ENCODE measurements around the gene CSF2RB.
A peak's percentile ranks its signal among the peaks of the same experiment; 100 is the strongest.

CSF2RB gene

DNA sequence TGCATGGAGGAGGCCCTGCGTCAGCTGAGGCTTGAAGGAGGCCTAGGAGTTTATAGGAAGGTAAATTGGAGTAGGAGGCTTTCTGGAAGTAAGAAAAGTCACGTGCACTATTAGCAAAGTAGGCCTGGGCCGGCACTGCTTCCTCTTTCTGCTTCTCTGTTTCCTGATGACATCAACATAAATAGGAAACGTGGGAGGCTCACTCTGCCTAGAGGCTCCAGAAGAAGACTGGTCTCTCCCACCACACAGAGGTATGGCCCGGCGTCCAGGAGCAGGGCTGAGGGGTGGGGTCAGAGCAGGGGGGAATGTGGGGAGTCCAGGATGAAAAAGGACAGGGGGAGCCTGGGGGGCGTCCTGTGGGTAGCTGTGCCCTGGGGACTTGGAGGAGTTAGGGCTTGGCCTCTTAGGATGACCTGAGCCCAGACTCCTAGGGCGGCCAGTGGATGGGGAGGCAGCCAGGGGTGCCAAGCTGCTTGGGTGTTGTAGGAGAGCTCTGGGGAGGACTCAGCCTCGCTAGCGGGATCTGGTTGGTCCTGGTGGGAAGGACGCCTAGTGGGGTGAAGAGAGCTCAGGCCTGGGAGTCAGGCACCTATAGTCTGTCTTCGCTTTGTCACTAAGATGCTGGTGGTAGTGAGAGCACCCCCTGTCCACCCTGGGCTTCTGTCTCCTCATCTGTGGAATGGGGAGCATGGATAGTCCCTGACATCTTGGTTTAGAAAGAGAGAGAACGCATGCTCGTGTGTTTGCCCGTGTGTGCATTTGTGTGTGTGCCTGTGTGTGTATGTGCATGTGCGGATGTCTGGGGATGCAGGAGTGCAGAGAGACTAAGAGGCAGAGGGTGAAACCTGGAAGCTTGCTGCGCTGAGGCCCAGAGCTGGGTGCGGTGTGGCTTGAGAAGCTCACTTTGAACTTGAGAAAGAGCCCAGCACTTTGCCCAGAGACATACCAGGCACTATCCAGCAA is at the start of gene CSF2RB:
Gene CSF2RB (plus strand): TSS at position 202 of the 963 bp plus-strand sequence. CDS start 8,580 bp downstream, outside the sequence.
- Mint-ChIP-seq H3K4me3 (no peak within 1 kb of the TSS), H3K36me3 (no peaks in the 10 kb centered on the region), H3K27ac (no peak within 1 kb of the TSS), H3K27me3 (peaks cover 8% of the 10 kb centered on the region), H3K9me3 (ENCODE audit: low read depth) (no peaks in the 10 kb centered on the region), H3K4me1 (ENCODE audit: low read depth) (no peaks in the 10 kb centered on the region)

DNA sequence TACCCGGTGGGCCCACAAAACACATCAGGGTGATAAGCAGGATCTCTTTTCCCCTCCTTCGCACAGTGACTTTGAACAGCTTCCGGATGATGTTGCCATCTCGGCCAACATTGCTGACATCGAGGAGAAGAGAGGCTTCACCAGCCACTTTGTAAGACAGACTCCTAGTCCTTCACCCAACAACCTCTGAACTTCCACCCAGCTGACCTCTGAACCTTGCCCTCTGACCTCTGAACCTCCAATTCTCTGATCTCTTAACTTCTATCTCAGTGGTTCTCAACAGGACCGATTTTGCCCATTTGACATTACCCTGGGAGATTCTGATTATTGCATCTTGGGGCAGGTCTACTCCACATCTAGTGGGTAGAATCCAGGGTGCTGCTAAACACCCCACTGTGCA is 49.4 kb upstream of the CSF2RB start:
- Mint-ChIP-seq H3K4me1 (ENCODE audit: low read depth) (peaks cover 4% of the 10 kb centered on the region), H3K36me3 (no peaks in the 10 kb centered on the region), H3K4me3 (no peak overlapping the region), H3K27me3 (no peaks in the 10 kb centered on the region), H3K27ac (no peak overlapping the region), H3K9me3 (ENCODE audit: low read depth) (no peaks in the 10 kb centered on the region)

DNA sequence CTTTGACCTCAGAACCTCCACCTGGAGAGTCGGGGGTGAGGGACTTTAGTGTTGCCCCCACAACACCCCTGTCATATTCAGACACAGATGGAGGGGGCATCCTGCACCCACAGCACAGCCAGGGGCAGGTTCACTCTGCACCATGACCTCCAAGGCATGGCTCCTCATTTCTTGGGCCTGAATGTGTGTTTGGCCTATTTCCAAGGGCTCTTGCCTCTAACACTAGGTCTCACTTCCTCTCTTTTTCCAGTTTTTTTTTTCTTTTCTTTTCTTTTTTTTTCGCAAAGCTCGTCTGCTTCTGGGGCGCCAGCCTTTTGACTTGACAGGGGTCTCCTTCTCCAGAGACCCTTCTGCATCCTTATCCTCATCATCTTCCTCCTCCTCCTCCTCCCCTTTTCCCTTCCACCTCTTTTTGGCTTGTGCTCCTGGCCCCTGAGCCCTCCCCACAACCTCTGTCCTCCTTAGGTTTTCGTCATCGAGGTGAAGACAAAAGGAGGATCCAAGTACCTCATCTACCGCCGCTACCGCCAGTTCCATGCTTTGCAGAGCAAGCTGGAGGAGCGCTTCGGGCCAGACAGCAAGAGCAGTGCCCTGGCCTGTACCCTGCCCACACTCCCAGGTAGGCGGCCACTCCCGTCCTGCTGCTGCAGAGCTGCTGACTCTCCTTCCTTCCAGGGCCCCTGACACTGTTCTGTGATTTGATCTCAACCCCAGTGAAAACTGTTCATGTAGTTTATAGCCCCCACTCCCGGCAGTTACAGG is 48.8 kb upstream of the CSF2RB start:
- peaks cover 4% of the 10 kb centered on the region for H3K4me1 Mint-ChIP-seq (ENCODE audit: low read depth)
- H3K4me3 Mint-ChIP-seq: no peak overlapping the region
- no peaks in the 10 kb centered on the region for H3K36me3 Mint-ChIP-seq
- no peak overlapping the region for H3K27ac Mint-ChIP-seq
- H3K9me3 Mint-ChIP-seq (ENCODE audit: low read depth): no peaks in the 10 kb centered on the region
- H3K27me3 Mint-ChIP-seq: no peaks in the 10 kb centered on the region

DNA sequence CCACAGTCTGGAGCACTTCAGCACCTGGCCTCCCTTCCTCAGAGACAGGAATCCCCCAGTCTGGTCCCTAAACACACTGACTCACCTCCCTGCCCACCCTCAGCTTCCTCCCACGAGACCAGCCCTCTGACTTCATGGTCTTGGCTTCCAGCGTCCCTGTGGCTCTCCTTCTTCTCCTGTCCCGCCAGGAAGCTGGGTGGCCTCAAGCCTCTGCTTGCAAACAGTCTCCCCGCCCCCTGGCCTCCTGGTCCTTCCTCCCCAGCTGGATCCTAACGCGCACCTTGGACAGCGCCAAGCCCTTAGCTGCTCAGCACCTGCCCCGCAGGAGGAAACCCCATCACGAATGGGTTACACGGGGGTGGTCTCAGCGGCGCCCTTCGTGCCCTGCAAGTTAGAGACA is 48.1 kb upstream of the CSF2RB start:
- Mint-ChIP-seq H3K27ac (no peak overlapping the region), H3K4me1 (ENCODE audit: low read depth) (peaks cover 4% of the 10 kb centered on the region), H3K27me3 (no peaks in the 10 kb centered on the region), H3K36me3 (no peaks in the 10 kb centered on the region), H3K9me3 (ENCODE audit: low read depth) (no peaks in the 10 kb centered on the region), H3K4me3 (no peak overlapping the region)

DNA sequence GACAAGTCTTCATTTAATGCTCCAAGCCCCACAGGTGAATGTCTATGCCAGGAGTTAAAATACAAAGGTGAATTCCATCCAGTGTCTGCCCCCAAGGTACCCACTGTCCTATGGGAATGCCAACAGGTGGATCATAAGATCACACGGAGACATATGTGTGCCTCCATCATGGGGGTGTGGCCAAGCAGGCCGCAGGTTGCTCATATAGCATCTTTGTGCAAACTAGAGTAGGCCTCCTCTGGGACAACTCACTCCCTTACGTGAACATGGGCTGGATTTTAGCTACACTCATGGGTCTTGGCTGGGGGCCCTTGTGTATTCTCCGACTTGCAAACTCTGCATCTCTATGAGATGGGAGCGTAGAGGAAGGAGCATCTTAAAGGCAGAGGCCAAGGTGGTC is 45.7 kb upstream of the CSF2RB start:
- no peak overlapping the region for H3K27ac Mint-ChIP-seq
- no peaks in the 10 kb centered on the region for H3K36me3 Mint-ChIP-seq
- no peaks in the 10 kb centered on the region for H3K4me1 Mint-ChIP-seq (ENCODE audit: low read depth)
- H3K9me3 Mint-ChIP-seq (ENCODE audit: low read depth): no peaks in the 10 kb centered on the region
- H3K4me3 Mint-ChIP-seq: no peak overlapping the region
- no peaks in the 10 kb centered on the region for H3K27me3 Mint-ChIP-seq

DNA sequence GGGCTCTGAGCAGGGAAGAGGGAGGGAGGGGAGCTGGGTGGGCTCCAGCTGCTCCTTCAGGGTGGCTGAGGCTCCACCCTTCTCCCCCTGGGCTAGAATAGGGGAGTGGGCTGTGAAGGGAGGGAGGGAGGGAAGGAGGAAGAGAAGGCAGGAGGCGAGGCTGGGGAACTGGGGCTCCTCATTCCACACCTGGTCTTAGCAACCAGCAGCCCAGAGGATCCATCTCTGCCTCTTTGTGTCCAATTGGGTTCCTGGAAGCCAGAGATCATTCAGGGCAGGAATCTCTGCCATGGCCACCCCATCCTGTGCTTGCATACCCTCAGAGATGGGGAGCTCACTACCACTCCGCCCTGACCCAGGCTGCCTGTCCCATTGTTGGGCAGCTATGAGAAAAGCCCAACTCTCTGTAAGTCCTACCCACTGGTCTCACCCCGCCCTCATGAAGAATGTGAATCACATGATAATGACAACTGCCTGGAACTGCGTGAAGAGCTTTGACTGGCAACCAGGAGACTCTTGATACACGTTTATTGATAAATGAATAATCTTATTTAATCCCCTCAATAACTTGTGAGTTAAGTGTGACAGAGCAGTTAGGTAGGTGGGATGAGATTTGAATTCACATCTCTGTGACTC is 44.8 kb upstream of the CSF2RB start:
- Mint-ChIP-seq H3K4me3 (no peak overlapping the region), H3K27ac (no peak overlapping the region), H3K9me3 (ENCODE audit: low read depth) (no peaks in the 10 kb centered on the region)

DNA sequence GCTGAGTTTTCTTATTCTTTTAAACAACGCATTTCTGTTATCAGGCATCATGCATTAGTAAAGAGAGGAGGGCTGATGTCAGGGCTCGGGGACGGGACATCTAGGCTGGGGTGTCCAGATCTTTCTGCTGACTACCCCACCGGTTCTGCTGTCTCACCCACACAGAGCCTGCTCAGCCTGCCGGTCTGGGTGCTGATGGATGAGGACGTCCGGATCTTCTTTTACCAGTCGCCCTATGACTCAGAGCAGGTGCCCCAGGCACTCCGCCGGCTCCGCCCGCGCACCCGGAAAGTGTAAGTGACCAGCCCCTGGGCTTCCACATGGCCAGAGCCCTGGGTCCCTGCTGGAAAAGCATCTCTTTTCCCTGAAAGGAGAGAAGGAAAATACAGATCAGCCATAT is 43.2 kb upstream of the CSF2RB start:
- Mint-ChIP-seq H3K27ac (no peak overlapping the region), H3K9me3 (ENCODE audit: low read depth) (no peaks in the 10 kb centered on the region), H3K4me3 (no peak overlapping the region), H3K4me1 (ENCODE audit: low read depth) (peaks cover 3% of the 10 kb centered on the region), H3K27me3 (no peaks in the 10 kb centered on the region), H3K36me3 (no peaks in the 10 kb centered on the region)

More for the DNA sequence above, 44.8 kb upstream of the CSF2RB start:
- Mint-ChIP-seq H3K4me1 (ENCODE audit: low read depth) (no peaks in the 10 kb centered on the region), H3K27me3 (no peaks in the 10 kb centered on the region), H3K36me3 (no peaks in the 10 kb centered on the region)

DNA sequence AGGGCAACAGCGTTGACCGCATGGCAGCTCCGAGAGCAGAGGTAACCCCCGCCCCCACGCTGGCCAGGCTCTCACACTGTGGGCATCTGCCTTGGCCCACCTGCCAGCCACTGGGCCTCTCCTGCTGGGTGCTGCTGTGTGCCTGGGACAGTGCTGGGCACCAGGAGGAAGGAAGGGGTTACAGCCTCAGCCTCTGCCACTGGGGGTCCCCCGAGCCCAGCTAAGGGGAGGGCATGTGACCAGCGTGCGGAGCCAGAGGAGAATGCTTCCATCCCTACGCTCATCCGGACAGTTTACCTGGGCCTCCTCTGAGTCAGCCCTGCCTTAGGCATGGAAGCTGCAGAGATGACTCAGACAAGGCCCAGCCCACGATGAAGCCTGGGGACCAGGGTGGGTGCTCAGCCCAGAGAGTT is 41.8 kb upstream of the CSF2RB start:
- H3K36me3 Mint-ChIP-seq: no peaks in the 10 kb centered on the region
- H3K27ac Mint-ChIP-seq: no peak overlapping the region
- no peak overlapping the region for H3K4me3 Mint-ChIP-seq
- H3K4me1 Mint-ChIP-seq (ENCODE audit: low read depth): peaks cover 3% of the 10 kb centered on the region
- H3K27me3 Mint-ChIP-seq: no peaks in the 10 kb centered on the region
- no peaks in the 10 kb centered on the region for H3K9me3 Mint-ChIP-seq (ENCODE audit: low read depth)

DNA sequence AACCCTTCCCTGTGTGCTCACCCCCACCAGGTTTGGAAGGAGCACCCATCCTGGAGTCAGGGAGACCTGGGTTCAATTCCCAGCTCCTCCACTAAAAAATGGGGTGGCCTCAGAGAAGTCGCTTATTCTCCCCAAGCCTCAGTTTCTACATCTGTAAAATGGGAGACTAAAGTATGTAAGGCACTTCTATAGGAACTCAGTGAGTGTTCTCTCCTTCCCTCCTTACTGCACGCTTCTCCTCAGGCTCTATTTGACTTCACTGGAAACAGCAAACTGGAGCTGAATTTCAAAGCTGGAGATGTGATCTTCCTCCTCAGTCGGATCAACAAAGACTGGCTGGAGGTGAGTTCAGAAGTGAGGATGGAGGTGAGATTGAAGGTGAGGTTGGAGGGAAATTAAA is 41.3 kb upstream of the CSF2RB start:
- no peak overlapping the region for H3K4me3 Mint-ChIP-seq
- peaks cover 3% of the 10 kb centered on the region for H3K4me1 Mint-ChIP-seq (ENCODE audit: low read depth)
- H3K9me3 Mint-ChIP-seq (ENCODE audit: low read depth): no peaks in the 10 kb centered on the region
- H3K36me3 Mint-ChIP-seq: no peaks in the 10 kb centered on the region
- H3K27me3 Mint-ChIP-seq: no peaks in the 10 kb centered on the region
- H3K27ac Mint-ChIP-seq: no peak overlapping the region

DNA sequence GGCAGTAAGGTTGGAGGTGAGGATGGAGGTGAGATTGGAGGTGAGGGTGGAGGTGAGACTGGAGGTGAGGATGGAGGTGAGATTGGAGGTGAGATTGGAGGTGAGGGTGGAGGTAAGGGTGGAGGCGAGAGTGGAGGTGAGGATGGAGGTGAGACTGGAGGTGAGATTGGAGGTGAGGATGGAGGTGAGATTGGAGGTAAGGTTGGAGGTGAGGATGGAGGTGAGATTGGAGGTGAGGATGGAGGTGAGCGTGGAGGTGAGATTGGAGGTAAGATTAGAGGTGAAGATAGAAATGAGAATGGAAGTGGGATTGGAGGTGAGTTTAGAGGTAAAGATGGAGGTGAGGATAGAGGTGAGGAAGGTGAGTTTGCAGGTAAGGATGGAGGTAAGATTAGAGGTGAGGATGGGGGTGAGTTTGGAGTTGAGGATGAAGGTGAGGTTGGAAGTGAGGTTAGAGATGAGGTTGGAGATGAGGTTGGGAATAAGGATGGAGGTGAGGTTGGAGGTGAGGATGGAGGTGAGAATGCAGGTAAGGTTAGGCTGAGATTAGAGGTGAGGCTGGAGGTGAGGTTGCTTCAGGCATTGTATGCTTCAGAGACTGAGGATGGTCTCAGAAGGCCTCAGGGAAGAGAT is 40.4 kb upstream of the CSF2RB start:
- Mint-ChIP-seq H3K36me3 (no peaks in the 10 kb centered on the region), H3K27ac (no peak overlapping the region), H3K9me3 (ENCODE audit: low read depth) (no peaks in the 10 kb centered on the region), H3K4me1 (ENCODE audit: low read depth) (peaks cover 3% of the 10 kb centered on the region), H3K4me3 (no peak overlapping the region), H3K27me3 (peaks cover 2% of the 10 kb centered on the region)

DNA sequence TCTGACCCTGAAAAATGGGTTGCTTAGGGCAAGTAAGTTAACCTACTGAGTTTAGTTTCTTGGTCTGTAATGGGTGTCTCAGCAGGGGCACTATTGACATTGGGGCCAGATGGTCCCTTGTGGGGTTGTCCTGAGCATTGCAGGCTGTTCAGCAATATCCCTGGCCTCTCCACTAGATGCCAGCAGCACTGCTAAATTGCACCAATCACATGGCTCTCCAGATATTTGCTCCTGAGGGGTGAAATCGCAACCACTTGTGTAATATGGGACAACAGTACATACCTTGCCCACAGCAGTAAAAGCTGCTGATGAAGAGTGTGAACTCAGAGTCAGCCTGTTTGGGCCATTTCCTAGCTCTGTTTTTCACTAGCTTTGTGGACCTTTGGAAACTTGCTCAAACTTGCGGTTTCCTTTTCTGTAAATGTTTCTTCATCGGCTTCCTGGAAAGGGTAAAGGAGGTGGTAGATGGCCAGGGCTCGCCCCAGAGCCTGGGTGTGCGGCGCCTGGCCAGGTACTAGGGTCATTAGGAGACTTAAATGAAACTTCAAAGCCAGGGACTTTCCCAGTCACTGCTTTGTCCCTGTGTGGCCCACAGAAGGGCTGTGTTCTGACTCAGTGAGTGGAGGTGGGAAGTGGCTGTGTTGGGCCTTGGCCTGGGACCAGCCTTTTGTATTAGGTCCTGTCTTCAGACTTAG is 39.7 kb upstream of the CSF2RB start:
- Mint-ChIP-seq H3K27ac (peak overlapping the region; percentile 47), H3K36me3 (no peaks in the 10 kb centered on the region), H3K4me3 (no peak overlapping the region), H3K9me3 (ENCODE audit: low read depth) (no peaks in the 10 kb centered on the region), H3K27me3 (peaks cover 2% of the 10 kb centered on the region), H3K4me1 (ENCODE audit: low read depth) (peaks cover 3% of the 10 kb centered on the region)

DNA sequence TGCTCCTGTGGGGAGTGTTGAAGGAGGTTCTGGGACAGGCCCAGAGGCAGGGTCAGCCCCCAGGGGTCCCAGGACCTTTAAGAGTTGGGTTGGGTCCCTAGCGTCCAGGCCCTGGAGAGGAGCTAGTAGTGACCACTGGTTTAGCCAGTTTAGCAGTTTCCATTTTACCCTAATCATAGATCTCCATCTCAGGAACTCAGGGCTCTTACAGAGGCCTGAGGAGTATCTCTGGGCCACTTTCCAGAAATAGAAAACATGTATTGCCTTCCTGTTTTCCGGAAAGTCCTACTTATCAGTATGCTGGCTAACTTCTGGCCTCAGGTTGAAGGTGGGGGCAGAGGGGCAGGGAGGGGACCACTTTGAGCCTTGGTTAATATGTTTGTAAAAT is 39.1 kb upstream of the CSF2RB start:
- Mint-ChIP-seq H3K36me3 (no peaks in the 10 kb centered on the region), H3K9me3 (ENCODE audit: low read depth) (no peaks in the 10 kb centered on the region), H3K4me1 (ENCODE audit: low read depth) (peaks cover 3% of the 10 kb centered on the region), H3K27ac (peak overlapping the region; percentile 47), H3K4me3 (no peak overlapping the region), H3K27me3 (peaks cover 2% of the 10 kb centered on the region)

DNA sequence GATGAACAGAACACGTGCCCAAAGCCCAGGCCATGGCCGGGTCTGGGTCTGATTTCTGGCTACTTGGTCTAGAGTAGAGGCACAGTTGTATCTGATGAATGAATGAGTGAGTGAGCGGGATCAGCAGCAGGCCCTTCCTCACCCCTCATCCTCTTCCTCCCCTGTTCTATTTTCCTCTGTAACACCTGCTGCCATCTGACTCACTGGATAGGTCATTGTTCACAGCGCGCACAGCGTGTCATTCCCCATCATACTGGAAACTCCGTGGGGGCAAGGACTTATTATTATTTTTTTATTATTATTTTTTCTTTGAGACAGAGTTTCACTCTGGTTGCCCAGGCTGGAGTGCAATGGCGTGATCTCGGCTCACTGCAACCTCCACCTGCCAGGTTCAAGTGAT is 38.7 kb upstream of the CSF2RB start:
- H3K4me3 Mint-ChIP-seq: no peak overlapping the region
- H3K4me1 Mint-ChIP-seq (ENCODE audit: low read depth): peaks cover 3% of the 10 kb centered on the region
- H3K27ac Mint-ChIP-seq: no peak overlapping the region
- no peaks in the 10 kb centered on the region for H3K9me3 Mint-ChIP-seq (ENCODE audit: low read depth)
- no peaks in the 10 kb centered on the region for H3K36me3 Mint-ChIP-seq
- peaks cover 2% of the 10 kb centered on the region for H3K27me3 Mint-ChIP-seq

DNA sequence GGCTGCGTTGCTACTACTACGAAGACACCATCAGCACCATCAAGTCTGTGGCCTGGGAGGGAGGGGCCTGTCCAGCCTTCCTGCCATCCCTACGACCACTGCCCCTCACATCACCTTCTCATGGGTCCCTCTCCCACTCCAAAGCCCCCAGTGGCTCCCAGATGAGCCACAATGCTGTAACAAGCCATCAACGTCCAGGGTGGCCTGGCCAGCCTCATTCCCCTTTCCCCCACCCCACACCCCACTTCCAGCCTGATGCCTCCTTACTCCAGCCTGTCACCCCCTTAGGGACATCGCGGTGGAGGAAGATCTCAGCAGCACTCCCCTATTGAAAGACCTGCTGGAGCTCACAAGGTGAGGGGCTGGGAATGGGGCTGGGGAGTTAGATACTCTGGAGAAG is 37.7 kb upstream of the CSF2RB start:
- Mint-ChIP-seq H3K4me3 (no peak overlapping the region), H3K9me3 (ENCODE audit: low read depth) (no peaks in the 10 kb centered on the region), H3K4me1 (ENCODE audit: low read depth) (peaks cover 3% of the 10 kb centered on the region), H3K36me3 (no peaks in the 10 kb centered on the region), H3K27me3 (peaks cover 2% of the 10 kb centered on the region), H3K27ac (peak overlapping the region; percentile 34)

All from activated naive CD8-positive, alpha-beta T cell (primary cell).